Renal cortical epithelial cell (primary cell): ENCODE results near the gene UGT1A7. TPM values are rescaled to one million over a fixed set of nuclear protein-coding genes. Genes with fewer than 3 reads are reported as not detected.
"Not testable (repeated sequence)": the region's sequence is repeated elsewhere in the genome, so short reads cannot be mapped to it uniquely, and the experiment has no call there.

Source experiments
- DNase-seq: peaks from one replicate; pipeline ENCODE4 v3.0.0-alpha.2; 2011; ENCODE audit warnings: low read depth
- total RNA-seq: library from RNA; depleted of rRNA; stranded (reverse); fragments of >200 nt; gene quantifications from 2 replicates; pipeline ENCODE4 v1.2.3, GENCODE V29; 2014

Gene UGT1A7
- total RNA-seq, 1 donor from 2014 or later: 2.8 TPM

DNA sequence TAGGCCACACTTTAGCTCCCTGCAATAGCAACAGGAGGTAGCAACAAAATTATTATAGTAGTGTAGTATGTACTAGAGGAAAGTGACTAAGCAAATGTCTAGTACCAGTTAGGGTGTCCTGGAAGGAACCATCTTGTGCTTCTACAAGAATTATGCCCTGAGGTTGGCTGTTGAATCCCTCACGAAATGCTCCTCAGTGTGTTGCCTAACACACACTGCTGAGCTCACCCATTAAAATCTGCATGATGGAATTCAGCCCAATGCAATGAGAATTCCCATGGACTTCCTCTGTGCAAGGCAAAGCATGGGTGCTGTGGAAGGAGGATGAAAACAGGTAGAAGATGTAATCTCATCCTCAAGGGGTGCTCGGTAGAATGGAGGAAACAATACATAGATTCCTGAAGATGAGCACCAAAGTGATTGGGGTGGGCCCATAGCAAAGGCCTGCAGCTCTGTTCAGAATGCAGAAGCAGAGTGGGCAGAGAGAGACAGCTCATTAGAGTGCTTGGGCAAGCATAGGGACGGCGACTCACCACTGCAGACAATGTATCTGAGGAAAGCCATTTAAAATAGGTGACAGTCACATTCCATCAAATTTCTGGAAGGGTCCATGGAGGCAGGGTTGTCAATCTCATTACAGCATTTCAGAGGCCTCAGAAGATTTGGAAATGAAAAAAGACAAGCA, 1.2 kb upstream of the UGT1A7 start:
- no peak for DNase-seq

DNA sequence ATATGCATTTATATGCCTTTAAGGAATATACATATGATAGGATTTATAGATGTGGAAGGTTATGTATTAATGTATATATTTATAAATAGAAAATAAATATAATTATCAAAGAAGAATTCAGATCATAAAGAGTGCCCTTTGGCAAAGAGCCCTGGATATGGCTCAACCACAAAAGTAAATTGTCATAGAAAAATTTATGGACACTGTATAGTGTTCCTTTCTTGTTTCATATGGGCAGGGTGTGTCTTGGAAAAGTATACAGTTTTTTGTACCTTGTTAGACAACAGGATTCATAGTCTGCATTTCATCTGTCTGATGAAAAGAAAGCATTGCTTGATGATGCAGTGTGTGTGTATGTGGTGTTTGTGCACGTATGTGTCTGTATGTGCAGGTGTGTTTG, 2.9 kb downstream of the UGT1A7 start:
- no peak for DNase-seq

DNA sequence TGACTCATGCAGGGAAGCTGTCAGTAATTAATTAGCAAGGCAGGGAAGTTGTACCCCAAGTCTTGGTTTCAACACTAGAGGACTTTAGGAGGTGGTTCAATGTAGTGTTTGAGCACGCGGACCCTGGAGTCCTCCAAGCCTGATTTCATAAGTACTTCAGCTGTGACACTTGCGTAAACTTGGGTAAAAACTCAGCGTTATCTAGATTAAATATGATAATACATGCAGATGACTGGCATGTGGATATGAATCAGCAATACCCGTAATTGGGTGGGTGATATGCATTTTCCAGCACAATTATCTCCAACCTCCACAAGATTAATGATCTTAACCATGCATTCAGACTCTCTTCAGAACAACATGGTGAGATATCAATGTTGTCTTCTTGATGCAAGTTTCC, 5.2 kb downstream of the UGT1A7 start:
- no peak for DNase-seq

DNA sequence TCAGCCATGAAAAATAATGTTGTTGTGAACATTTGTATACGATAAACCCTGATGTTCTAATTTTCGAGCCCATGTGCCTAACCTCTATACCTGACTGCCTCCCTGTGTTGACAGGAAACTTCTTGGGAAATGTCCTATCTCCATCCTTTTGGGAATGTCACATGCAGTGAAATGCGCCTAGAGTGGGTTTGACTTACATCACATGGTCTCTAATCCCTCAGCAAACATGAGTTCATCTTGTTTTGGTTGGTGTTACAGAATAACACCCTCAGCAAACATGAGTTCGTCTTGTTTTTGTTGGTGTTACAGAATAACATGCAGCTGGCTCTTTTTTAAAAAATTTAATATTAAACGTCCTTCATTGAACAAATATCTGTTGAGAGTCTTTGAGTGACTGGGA, 6.6 kb downstream of the UGT1A7 start:
- no peak for DNase-seq

DNA sequence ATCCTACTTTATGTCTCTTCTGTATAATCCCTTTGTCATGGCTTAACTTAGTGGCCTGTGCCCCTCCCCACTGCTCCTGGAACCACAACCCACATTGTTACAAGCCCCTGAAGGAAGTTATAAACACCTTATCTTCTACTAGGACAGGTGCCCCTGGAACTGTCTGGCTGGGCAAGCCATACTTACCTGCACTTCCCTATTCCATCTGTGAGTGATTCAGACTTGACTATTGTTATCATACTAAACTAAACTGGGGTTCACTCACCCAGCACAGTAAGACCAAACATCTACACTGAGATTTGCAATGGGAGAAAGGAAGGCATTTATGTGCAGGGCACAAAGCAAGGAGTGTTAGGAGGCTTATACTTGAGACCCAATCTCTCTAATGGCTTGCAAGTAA, 7.3 kb downstream of the UGT1A7 start:
- DNase-seq: no peak

DNA sequence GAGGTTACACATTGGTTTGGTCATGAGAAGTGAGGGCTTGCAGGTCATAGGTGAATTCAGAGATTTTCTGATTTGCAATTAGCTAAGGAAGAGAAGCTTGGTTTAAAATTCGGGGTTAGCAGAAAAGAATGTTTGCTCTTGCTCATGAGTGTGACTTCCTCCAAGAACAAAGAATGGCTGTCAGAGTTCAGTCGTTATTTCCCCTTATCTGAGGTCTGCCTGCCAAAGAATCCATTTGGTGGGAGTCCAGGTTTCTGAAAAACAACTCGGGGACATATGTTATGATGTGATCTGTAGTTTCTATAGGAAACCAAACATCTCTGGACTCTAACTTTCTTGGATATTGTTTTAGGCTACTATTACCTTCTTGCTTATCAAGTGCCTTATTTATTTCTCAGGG, 7.8 kb downstream of the UGT1A7 start:
- no peak for DNase-seq

DNA sequence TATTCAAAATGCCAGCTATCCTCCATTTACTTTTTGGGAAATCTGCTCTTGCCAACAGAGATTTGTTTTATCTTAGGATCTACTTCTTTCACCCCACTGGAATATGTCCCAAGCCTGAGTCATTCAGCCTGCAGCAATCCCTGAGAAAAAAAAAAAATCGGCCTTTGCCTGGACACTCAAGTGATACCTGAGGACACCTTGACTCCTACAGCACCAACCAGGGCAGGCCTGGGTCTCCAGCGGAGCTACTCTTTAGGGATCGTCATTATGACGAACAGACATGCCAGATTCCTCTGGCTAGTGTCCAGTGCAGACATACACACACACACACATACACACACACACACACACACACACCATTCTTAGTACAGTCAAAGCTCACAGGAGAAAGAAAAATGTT, 8.7 kb downstream of the UGT1A7 start:
- DNase-seq: peak; percentile 62

DNA sequence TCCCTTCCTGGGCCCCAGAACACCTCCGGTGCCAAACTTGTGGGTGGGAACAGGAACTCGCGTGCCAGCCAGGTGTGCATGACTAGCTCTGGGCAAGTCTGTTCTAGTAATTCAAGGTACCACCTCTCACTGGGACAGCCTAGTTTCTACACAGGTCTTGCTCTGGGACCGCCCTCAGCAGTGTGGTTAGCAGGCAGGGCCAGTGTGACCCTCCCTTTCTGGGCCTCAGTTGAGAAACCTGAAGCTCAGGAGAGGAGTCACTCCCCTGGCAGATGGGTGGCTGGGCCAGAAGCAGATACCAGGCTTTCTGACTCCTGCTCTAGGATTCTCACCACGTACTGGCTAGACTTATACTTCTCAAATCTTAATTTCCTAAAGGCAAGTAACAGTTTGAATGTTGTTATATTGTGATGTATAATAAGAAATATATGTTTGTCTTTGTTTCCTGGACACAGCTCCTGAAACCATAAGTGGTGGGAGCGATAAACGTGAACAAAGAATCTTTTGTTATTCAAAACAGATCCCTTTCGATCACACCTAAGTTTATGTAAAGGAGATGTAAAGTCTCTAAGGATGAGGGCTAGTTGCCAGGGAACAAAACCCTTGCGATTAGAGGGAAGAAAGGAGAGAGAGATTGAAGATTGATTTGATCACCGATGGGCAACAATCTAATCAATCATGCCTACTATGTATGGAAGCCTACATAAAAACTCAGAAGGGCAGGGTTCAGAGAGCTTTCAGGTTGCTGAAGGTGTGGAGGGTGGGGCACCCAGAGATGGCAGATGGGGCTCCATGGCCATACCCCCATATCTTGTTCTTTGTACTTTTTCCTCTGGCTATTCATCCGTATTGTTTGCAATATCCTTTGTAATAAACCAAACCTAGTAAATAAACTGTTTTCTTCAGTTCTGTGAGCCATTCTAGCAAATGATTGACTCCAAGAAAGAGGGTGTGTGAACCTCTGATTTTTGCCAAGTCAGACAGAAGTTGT, 10.0 kb downstream of the UGT1A7 start:
- peak; percentile 66 for DNase-seq

DNA sequence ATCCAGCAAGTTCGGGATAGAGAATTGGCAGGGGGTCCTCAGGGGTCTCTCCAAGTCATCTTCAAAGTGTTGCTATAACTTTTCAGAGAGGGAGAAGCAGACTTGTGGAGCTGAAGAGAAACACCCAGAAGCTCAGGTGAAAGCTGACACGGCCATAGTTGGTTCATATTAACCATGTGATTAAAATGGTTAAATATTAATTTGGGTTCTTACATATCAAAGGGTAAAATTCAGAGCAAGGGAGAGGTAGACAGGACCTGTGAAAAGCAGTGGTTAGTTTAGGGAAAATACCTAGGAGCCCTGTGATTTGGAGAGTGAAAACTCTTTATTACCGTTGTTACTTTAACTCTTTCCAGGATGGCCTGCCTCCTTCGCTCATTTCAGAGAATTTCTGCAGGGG, 10.9 kb downstream of the UGT1A7 start, which contains the start of gene UGT1A6:
Gene UGT1A6 (plus strand): TSS at position 243 of the 400 bp plus-strand sequence. CDS start 115 bp downstream, at position 358.
- peak; percentile 82 for DNase-seq

DNA sequence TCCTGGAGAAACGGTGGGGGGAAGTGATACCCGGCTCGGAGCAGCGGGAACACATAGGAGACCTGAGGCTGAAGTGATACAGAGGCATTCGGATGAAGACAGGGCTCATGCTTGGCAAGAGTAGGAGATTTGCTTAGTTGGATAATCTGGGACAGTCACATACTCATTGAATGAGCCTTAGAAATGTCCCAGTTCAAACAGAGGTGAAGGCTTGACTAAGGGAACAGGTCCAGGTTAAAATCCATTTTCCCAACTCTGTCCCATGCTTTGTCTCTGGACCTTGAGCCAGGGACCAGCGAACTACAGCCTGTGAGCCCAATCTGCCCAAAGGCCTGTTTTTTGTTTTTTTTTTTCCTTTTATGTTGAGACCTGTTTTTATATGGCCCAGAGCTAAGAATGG, 12.3 kb downstream of the UGT1A7 start:
- no peak for DNase-seq

DNA sequence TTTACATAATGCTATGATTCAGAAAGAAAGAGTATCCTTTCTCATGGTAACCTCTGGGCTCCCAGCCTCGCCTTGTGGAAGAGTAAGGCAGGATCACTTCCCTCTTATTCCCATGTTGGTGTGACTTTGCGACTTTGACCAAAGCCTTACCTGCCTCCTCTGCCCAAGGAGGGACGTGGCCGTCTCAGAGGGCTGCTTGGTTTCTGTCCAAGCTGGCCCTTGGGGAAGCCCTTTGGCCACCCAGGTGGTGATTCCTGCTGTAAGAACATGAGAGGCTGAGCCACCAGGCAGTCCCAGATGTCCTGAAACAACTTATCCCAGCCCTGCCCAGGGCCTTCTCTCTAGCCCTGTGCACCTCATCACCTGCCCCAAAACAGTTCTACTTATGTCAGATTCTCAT, 17.0 kb downstream of the UGT1A7 start:
- DNase-seq: no peak

DNA sequence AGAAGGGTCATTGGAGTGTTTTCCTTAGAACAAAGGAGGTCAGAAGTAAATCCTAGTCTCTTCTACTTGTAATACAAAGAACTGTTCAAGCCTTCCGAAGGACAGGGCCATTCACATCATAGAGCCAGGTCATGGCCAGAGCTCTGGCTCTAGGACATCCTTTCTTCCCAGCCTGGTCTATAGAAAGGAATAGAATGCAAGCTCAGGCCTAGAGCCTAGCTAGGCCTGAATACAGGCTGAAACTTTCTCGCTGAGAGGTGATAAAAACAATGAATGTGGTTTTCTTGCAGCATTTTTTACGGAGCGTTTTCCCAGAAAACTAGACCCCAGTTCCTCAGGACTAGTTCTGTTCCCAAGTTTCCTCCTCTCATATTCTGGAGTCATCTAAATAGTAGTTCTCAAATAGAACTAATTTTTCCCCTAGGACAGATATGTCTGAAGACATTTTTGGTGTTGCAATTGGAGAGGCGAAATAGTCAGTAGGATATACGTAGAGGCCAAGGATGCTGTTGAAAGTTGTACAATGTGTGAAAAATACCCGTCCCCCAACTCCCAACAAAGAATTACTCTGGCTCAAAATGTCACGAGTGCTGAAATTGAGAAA, 17.8 kb downstream of the UGT1A7 start:
- DNase-seq: no peak

DNA sequence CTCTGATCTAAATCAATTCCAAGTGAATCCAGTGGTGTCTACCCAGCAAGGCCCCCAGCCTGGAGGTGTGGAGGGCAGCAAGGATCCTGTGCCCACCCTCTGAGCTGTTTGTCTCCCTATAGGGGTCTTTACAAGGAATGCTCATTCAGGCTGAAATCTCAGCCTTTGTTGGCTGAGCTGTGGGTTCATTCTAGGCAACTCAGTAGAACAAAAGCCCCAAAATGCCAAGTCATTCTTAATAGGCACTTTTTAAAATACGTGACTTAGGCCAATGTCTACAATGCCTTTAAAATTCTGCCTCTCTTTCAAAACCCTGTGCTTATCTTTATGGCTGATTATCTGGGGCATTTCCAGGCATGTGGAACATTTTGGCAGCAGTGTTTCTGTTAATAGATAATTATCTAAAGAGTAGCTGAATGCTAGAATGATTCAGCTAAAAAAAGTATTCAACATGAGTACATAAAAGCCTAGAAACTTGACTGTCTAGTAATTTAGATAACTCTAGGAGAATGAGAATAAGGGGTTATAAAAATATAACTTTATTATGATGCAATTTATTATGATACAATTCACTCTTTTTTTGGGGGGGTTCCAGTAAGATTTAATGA, 18.4 kb downstream of the UGT1A7 start:
- peak; percentile 97 for DNase-seq

DNA sequence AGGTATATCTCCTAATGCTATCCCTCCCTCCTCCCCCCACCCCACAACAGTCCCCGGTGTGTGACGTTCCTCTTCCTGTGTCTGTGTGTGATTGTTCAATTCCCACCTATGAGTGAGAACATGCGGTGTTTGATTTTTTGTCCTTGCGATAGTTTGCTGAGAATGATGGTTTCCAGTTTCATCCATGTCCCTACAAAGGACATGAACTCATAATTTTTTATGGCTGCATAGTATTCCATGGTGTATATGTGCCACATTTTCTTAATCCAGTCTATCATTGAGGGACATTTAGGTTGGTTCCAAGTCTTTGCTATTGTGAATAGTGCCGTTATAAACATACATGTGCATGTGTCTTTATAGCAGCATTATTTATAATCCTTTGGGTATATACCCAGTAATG, 19.1 kb downstream of the UGT1A7 start:
- not testable (repeated sequence) for DNase-seq

DNA sequence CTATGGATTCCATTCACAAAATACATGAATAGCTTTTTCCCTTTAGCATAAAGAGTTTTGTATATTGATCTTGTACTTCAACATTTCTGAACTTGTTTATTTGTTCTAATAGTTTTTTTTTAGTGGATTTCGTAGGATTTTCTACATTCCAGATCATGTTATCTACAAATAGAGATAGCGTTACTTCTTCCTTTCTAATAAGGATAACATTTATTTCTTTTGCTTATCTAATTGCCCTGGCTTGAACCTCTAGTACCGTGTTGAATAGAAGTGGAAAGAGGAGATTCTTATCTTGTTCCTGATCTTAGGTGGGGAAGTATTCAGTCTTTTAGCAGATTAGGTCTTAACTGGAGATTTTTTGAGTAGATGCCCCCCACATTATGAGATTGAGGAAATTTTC, 20.5 kb downstream of the UGT1A7 start:
- no peak for DNase-seq

DNA sequence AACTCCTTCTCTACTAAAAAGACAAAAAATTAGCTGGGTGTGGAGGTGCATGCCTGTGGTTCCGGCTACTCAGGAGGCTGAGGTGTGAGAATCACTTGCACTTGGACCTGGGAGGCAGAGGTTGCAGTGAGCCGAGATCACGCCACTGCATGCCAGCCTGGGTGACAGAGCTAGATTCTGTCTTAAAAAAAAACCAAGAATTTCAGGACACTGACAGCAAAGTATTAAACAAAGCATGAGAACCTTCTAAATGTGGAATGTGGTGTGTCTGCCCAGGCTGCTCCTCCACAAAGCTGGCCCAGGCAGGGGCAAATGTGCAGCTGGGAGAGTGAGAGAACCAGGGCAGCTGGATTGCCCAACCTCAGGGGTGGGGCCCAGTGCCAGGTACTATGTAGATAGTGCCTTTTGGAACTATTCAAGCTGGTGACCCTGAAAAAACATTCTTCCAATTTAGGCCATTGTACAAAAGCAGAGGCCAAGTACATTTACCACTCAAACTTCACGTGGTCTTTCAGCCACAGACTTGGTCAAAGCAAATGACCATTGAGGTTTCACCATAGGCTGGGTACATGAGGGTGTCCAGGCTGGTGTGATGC, 24.3 kb downstream of the UGT1A7 start:
- peak; percentile 87 for DNase-seq

DNA sequence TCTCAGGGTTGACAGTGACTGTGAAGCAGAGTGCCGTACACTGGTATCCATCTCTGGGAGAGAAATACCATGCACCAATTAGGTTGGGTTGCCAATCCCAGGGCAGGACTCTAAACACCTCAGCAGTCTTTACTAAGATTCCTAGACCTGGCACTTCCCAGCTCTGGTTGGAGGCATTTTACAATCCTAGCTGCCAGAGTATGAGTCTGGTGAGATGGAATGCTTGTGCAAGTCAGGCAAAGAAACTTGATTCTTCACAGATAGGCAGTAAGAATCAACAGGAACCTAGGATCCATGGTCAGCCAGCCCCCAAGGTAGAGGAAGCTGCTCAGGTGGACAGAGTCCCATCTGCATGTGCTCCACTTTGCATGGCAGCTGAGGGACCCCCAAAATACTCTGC, 25.0 kb downstream of the UGT1A7 start:
- DNase-seq: peak; percentile 82

DNA sequence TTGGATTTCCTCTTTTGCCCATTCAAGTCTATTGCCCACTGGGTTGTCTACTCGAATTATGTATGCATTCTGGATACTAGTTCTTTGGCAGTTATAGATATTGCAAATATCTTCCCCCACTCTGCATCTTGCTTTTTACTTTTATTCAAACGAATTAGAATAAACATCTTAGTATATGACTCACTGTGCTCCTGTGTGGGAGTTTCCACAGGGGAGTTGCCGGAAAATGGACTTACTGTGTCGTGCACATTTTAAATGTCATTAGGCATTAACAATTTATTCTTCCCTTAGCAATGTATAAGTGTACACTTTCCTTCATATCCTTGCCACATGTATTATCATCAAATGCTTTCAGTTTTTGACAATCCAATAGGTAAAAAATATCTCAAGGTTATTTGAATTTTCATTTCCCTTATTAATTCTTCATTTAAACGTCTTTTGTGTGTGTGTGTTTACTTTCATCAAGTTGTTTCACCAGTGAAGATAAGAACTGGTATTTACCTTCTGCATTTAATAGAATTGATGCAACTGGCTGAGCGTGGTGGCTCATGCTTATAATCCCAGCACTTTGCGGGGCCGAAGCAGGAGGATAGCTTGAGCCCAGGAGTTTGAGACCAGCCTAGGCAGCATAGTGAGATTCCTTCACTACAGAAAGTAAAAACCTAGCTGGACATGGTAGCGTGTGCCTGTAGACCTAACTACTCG, 26.4 kb downstream of the UGT1A7 start:
- DNase-seq: peak; percentile 64

DNA sequence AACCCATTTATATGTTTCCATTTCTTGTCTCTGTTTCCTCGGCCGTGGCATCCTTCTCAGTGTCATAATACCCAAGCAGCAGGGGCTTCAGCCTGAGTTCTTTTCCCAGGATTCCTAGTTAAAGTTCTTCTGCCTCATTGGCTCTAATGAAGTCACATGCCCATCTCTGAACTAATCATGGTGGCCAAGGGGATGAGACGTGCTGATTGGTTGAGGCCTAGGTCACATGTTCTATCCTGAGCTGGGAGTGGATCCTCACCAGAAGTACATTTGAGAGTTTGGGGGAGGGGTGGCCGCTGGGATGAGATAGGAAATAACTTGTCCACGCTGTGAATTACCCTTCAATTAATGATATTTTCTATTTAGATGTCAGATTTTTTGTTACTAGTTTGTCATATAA, 27.2 kb downstream of the UGT1A7 start:
- DNase-seq: no peak

DNA sequence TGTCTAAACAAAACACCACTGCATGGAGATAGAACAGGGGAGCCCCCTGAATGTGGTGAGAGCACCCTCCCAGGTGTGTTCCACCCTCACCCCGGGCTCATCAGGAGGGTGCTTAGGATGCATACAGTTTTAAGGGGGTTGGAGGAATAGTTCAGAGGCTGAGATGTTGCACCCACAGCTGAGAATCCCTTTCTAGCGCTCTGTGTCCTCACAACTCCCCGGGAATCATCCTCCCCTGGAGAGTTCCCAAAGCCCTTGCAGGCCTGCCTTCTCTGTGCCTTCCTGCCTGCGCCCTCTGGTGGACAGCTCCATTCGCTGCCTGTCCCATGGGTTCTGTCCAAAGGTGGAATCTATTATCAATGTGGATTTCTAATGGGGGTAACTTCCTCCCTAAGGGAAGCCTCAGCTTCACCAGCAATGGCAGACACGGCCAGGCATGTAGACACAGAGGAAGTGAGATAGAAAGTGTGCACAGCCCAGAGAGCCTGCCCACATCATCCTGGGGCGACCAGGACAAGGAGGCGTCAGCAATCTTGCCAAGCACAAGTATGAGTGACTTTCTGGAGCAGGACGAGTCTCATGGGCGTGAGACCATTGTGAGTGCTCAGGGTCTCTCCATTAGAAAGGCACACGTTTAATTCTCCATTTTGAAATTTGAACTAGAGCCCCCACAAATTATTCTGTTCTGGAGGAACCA, 29.8 kb downstream of the UGT1A7 start:
- peak; percentile 61 for DNase-seq
